T47D (cell line): ENCODE data around the gene COBL.

Source experiments
- DNase-seq, 2 experiments: peaks; one replicate each; pipeline versions ENCODE4 v3.0.0 to v3.0.0-alpha.2; 2011 to 2012; ENCODE audit warnings: low read depth in 1 of 2, low spot score in 1 of 2
- JUND ChIP-seq: IDR thresholded peaks from 2 replicates; pipeline ENCODE4 v1.6.1; 2012; ENCODE audit warnings: low read depth
- in situ Hi-C: cut with HindIII; loops from 2 replicates; pipeline ENCODE4 v1.10.0; 2016; ENCODE audit warnings: low sequenced_read_pairs, low pct_unique_long_range_greater_than_20kb

Gene COBL

DNA sequence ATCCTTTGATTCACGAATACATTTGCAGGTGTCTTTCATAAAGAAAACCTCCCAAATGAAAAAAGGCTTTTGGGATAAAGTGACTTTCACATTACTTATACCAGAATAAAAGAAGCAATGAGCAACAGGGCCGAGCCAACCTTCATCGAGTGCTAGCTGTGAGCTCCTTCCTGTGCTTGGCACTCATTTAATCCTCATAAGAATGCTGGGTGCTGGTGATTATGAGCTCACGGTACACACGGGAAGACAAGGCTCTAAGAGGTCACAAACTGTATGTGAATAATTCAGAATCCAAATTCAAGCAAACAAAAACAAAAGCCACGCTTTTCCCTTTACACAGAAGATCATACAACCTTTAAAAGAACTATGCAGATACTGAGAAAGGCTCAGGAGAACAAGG lies 156.2 kb downstream of the COBL start:
- no peak for TF ChIP-seq JUND
- in situ Hi-C loops, result no loop called here
- DNase-seq, result no peak

DNA sequence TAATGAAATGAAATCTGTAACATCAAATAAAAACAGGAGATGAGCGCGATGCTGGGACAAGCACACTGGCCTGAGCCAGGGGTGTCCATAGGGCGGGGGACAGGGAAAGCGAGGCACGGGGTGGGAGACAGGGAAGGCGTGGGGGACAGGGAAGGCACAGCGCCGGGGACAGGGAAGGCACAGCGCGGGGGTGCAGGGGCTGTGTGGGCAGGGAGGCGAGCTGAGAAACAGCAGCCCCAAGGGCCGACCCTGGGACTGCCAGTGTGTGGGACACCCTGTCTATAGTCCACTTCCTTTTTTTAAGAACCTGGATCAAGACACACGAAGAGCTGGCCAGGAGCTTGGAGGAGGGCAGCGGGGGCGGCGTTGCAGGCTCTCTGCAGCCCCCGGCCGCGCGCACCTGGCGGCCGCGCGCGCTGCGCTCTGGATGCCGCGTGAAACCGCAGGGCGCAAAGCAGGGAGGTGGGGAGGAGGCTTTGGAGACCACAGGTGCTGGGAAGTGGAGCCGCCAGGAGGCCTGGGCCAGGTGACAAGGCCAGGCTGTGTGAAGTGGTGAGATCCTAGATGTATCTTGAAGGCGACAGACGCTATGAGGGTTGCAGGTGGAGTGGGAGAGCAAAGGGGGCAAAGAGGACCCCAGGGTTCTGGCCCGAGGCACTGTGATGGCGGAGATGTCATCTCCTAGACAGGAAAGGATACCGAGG lies 157.7 kb downstream of the COBL start:
- DNase-seq, result no peak
- TF ChIP-seq JUND, result no peak
- in situ Hi-C loops, result no loop called here

DNA sequence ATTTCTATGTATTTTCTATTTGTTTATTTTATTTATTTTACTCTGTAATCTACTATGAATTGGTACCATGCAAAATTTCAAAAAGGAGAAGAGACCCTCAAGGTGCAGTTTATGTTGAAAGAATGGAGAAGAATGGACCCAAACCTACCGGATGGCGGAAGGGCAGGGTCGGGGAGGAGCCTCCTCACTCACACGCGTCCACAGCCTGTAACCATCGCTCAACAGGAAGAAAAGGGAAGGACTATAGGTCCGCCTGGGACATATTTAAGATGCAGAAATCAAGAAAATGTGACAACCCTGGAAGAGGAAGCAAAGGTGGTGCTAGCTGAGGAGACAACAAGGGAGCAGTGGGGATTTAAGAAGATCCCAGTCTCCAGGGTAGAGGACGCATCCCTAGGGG lies 158.4 kb downstream of the COBL start:
- in situ Hi-C loops, result no loop called here
- TF ChIP-seq JUND, result no peak
- DNase-seq, result no peak

DNA sequence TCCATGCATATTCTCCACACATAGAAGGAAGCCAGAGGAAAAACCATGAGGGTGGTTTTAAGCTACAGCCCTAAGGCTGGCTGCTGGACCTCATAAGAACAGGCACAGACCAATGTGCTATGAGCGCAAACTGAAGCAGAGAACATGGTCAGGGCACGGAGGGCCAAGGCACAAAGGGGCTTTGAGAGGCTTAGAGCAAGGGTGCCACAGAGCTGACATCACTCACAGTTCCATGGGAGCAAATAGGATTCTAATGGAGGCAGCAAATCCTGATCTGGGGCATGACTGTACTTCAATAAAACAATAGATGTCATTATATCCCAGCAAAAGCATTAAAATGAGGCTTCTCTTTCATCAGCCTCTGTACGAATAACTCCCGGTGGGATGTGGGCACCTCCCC lies 162.4 kb downstream of the COBL start:
- no peak for TF ChIP-seq JUND
- DNase-seq, result no peak
- in situ Hi-C loops, result no loop called here

DNA sequence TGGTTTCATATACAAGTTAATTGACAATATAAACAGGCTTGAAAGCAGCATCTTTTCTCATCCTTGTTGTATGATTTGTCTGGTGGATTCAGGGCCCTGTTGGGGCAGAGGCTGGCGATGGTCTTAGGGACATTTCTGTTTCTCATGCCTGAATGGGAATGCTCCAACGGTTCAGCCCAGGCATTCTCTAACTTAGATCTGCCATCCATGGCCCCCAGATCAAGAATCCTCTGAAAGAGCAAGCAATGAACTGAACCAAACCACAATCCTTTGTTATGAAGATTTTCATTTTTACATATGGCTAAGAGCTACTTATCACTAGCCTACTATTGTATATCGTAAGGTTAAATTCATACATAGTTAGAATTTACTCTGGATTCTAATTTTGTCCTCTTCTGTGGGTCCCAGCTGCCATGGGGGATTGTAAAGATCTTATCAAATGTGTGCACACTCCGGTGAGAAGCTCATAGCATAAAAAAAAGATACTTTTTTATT lies 163.9 kb downstream of the COBL start:
- no peak for TF ChIP-seq JUND
- DNase-seq, result no peak
- in situ Hi-C loops, result no loop called here

DNA sequence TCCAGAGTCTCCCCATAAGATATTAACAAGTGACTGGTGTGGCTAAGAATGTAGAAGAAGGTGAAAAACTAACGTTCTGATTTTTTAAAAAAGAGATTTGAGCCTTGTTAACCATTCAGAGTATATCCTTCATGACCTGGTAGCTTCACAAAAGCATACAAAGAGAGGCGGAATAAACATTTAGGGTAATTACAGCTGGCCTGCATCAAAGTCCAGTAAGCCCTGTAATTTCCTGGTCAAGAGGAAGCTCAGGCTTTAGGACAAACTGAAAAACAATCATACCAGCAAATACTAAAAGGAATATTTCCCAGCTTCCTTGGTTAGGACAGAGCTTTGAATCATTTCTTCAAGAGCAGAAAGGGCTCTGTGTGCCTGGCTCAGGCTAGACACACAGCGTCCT lies 165.2 kb downstream of the COBL start:
- TF ChIP-seq JUND, result no peak
- in situ Hi-C loops, result no loop called here
- DNase-seq, result no peak

DNA sequence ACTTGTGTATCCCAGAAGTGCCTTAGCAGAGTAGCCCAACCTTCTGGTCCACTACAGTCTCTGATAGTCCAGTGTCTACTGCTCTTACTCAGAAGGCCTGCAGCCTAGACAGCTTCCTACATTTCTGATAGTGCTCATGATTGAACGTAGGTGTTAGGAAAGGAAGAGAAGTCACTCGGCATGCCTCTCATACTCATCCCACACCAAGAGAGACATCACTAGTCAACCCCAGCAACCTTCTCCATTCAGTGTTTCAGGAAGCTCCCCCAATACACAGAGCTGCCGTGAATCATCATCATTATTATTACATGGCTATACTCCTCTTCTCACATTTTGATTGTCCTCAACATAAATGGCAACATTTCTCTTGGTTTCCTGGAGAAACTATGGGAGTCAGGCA lies 166.4 kb downstream of the COBL start:
- in situ Hi-C loops, result no loop called here
- no peak for TF ChIP-seq JUND
- no peak for DNase-seq

DNA sequence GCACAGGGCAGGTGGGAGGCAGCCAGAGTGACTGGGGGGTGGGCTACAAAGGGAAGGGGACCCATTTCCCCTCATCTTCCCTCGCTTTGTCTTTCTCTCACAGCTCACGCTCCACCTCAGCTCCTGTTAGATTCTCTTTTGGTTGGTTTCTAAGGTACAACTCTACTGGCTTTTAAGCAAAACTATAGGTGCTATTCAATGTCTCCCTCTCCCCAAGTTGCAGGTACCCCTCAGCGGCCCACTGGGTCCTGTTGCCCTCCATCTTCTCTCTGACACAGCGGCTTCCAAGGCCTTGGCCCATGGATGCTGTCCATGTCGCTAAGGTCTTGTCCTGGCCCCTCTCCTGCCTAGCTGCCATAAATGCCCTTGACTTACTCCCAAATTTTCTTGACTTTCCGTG lies 168.4 kb downstream of the COBL start:
- in situ Hi-C loops, result no loop called here
- no peak for TF ChIP-seq JUND
- no peak for DNase-seq

DNA sequence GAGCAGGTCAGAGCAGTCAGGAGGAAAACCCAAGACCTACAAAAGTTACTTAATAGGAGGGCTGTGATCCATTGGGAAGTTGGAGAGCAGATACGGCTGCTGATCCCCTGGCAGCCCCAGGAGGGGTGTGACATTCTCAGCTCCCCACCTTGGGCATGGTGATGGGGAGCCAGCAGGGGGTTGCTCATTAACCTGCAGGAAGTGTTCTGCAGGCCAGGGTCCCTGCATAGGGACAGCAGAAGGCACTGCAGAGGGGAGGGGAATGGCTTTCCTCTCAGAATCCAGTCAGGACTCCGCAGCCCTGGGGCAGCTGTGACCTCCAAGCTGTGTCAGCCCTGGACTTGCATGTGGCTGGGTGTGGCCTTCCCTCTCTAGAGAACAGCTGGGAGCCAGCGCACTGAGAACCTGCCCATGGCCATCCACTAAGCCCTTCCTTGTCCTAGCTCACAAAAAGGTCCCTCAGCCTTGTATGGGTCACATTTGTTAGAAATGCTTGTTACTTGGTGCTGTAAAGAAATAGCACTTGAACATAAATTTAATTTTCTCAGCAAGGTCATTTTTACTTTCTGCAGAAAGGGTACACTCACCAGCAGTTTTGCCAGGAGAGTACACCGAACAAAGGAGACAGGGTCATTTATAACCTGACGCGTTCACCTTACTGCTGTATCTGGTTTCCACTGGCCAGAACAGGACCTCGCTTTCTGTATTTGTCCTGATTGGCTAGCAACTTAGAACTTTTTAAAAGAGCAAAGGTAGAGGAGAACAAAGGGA lies 169.6 kb downstream of the COBL start:
- no peak for TF ChIP-seq JUND
- in situ Hi-C loops, result no loop called here
- no peak for DNase-seq

DNA sequence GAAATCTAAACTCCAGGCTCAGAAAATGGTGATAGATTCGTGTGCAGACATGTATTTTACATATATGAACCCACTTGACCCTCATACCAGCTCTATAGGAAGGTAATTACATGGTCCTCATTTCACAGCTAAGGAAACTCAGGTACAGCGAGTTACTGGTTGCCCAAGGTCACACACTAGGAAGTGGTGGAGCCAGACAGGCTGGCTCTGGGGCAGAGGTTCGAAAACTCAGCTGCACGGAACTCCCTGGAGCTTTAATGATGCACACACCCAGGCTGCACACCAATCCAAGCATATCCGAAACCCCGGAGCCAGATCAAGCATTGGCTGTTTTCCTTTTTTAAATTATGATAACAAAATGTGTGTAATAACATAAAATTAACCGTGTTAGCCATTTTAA lies 172.4 kb downstream of the COBL start:
- in situ Hi-C loops, result no loop called here
- TF ChIP-seq JUND, result no peak
- no peak for DNase-seq

DNA sequence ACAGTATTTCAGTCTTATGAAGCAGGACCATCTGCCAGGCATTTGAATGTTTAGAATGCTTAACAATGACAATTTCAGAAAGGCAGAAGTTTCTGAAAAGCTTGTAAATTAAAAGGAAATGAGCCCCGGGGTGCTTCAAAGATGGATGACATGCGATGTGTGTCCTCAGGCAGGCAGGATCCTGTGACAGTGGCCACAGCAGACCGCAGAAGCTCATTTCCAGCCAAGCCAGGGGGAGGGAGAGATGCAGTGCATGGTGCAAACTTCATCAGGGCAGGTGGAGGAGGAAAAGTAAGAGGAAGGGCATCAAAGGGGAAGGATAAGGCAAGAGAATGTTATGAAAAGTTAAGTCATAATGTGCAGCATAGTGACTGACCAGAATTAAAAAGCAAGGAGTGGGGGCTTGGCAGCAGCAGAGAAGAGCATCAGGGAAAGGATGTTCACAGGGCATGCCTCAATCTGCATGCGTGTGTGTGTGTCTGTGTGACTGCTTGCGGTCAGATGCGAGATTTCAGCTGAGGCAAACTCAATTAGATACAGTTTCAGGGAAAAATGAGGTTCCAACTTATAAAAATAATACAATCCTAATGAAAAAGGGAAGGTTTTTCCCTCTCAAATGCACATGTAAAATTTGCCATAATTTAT lies 173.7 kb downstream of the COBL start:
- in situ Hi-C loops, result no loop called here
- no peak for TF ChIP-seq JUND
- no peak for DNase-seq

DNA sequence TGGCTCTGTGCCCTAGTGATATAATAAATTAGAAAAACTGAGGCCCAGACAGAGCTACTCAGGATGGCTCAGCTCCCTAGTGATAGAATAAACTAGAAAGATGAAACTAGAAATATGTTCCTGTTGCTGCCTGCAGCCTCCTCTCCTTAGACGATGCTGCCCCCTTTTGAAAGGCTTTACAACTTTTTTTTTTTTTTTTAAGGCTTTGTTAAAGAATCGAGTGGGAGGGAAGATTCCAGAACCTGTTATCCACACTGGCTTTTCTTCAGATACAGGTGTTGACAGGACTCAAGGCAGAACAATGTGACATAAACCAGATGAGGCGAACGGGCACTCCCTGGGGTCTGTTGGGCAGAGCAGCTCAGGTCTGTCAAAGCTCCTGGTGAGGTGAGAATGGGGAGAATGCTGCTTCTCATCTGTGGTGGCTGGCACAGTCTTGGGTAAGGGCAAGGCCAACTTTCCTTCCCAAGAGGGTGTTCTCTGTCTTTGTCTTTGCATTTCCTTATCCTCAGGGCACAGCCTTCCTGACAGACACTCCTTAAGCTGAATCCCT lies 175.1 kb downstream of the COBL start:
- in situ Hi-C loops, result no loop called here
- TF ChIP-seq JUND, result no peak
- DNase-seq, result peak; percentile 40 to 68
